Sigmoid colon (tissue), 7 donors: ENCODE measurements around the gene CCDC85C. TPM values are rescaled to one million over a fixed set of nuclear protein-coding genes. Genes with fewer than 3 reads are reported as not detected.

ENCODE experiments used
- DNase-seq: peaks from one replicate; pipeline ENCODE4 v3.0.0-alpha.2; 2019
- H3K27ac ChIP-seq, 4 donors: fragments of 200-600 bp; sonication (generic); one replicate each; pipeline ENCODE4 v1.5.1; 2016 to 2019; ENCODE audit warnings: mild to moderate bottlenecking in 1 of 4
- H3K27me3 ChIP-seq, 3 donors: fragments of 200-600 bp; sonication (generic); one replicate each; pipeline ENCODE4 v1.5.1; 2019; ENCODE audit warnings: mild to moderate bottlenecking in 1 of 3
- H3K36me3 ChIP-seq, 4 donors: fragments of 200-600 bp; sonication (generic); one replicate each; pipeline ENCODE4 v1.5.1; 2016 to 2019
- H3K4me1 ChIP-seq, 4 donors: fragments of 200-600 bp; sonication (generic); one replicate each; pipeline ENCODE4 v1.5.1; 2017 to 2019
- H3K4me3 ChIP-seq, 4 donors: fragments of 200-600 bp; sonication (generic); one replicate each; pipeline ENCODE4 v1.5.1; 2017 to 2019; ENCODE audit warnings: mild to moderate bottlenecking in 2 of 4, moderate library complexity in 1 of 4
- H3K9me3 ChIP-seq, 4 donors: fragments of 200-600 bp in 3 of 4; sonication (generic) in 3 of 4; one replicate each; pipeline versions ENCODE4 v1.5.1 to v1.6.1; 2013 to 2019
- EP300 ChIP-seq, 4 donors: sonication (generic); formaldehyde crosslinking; IDR thresholded peaks; one replicate each; pipeline ENCODE4 v1.6.1; 2017; ENCODE audit warnings: antibody characterized with exemption in 4 of 4
- POLR2A ChIP-seq, 2 donors: fragments of 450-650 bp; IDR thresholded peaks; one replicate each; pipeline ENCODE4 v1.6.1; 2016; ENCODE audit warnings: antibody characterized with exemption in 2 of 2, mild to moderate bottlenecking in 2 of 2, moderate library complexity in 2 of 2
- POLR2AphosphoS5 ChIP-seq, 4 donors: sonication (generic); formaldehyde crosslinking; IDR thresholded peaks; one replicate each; pipeline ENCODE4 v1.6.1; 2017; ENCODE audit warnings: antibody characterized with exemption in 4 of 4
- WGBS, 2 donors: extraction: QIAGEN DNeasy Blood & Tissue Kit; methylation state at CpG; one replicate each; pipeline ENCODE4 v1.1.7; 2013; 5-methylcytosine and 5-hydroxymethylcytosine counted together
- intact Hi-C: fragments of 100-400 bp; cut with DNase I; formaldehyde crosslinking; loops from one replicate; pipeline ENCODE4 v1.15.1; 2023
- polyA plus RNA-seq, 3 donors: library from polyadenylated mRNA; stranded (reverse); fragments of 200-250 nt; gene quantifications; one replicate each; pipeline ENCODE4 v1.2.3, GENCODE V29; 2013
- total RNA-seq, 4 donors: library from RNA; depleted of rRNA; stranded (reverse); fragments of >200 nt; gene quantifications; one replicate each; pipeline ENCODE4 v1.1.0, GENCODE V29; 2016
- TF ChIP-seq, protein P1 (sequence below), 4 experiments: fragments of 450-650 bp in 3 of 4; fragments of 200-600 bp in 1 of 4; IDR thresholded peaks; one replicate each; pipeline ENCODE4 v1.5.1; 2016 to 2019; ENCODE audit warnings: antibody characterized with exemption in 4 of 4, mild to moderate bottlenecking in 3 of 4, moderate library complexity in 2 of 4
- donor health status: healthy with polysubstance abuse.
- donor health status: Bipolar disorder and iron deficiency.
- donor health status: healthy.

The CCDC85C gene
- total and polyA plus RNA-seq, 7 donors: 11.4 to 79.0 (median 28.1) TPM

DNA sequence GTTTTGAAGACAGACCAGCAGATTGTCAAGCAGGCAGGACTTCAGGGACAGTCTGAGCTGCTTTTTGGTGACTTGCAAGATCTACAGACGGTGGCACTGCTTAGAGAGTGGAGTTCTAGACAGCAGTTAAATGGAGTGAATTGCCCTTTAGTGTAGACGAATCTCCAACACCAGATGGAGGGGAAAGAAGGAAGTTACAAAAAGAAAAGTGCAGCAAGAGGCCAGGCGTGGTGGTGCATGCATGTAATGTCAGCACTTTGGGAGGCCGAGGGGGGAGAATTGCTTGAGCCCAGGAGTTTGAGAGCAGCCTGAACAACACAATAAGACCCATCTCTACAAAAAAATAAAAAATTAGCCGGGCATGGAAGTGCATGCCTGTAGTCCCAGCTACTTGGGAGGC, 32.5 kb upstream of the CCDC85C start:
- no peaks in the 10 kb centered on the region for H3K36me3 ChIP-seq
- H3K4me3 ChIP-seq: no peak overlapping the region
- DNase-seq: no peak
- 60 to 64% methylated on average over 5 of the region's 5 CpGs for WGBS, 2 donors
- no peaks in the 10 kb centered on the region for H3K9me3 ChIP-seq
- intact Hi-C loops: no loop called here
- H3K4me1 ChIP-seq: no peaks in the 10 kb centered on the region
- H3K27ac ChIP-seq: no peak overlapping the region
- TF ChIP-seq POLR2A (IDR thresholded peaks at IDR 0.05) (no peak), POLR2AphosphoS5 (IDR thresholded peaks at IDR 0.05) (no peak), EP300 (IDR thresholded peaks at IDR 0.05) (no peak)
- TF ChIP-seq, protein P1, sequence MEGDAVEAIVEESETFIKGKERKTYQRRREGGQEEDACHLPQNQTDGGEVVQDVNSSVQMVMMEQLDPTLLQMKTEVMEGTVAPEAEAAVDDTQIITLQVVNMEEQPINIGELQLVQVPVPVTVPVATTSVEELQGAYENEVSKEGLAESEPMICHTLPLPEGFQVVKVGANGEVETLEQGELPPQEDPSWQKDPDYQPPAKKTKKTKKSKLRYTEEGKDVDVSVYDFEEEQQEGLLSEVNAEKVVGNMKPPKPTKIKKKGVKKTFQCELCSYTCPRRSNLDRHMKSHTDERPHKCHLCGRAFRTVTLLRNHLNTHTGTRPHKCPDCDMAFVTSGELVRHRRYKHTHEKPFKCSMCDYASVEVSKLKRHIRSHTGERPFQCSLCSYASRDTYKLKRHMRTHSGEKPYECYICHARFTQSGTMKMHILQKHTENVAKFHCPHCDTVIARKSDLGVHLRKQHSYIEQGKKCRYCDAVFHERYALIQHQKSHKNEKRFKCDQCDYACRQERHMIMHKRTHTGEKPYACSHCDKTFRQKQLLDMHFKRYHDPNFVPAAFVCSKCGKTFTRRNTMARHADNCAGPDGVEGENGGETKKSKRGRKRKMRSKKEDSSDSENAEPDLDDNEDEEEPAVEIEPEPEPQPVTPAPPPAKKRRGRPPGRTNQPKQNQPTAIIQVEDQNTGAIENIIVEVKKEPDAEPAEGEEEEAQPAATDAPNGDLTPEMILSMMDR (IDR thresholded peaks at IDR 0.05): no peak
- H3K27me3 ChIP-seq: no peaks in the 10 kb centered on the region

DNA sequence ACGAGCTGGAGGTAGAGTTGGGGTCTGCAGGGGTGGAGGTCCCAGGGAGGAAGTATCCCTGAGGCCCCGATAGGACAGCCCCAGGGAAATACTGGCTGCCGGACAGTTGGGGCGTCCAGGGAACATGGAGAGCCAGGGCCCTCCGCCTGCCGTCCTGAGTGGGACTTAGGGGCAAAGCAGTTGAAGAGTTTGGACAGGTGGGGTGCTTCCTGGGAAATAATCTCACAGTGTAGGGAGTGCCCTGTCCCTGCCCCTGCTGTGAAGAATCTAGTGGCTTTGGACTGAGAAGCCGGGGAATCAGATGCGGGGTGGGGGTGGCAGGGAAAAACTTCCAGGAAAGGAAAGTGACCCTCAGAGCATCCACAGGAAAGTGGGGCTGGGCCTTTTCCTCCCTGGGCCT, 31.1 kb upstream of the CCDC85C start:
- TF ChIP-seq, protein P1 (IDR thresholded peaks at IDR 0.05): no peak
- no peak for TF ChIP-seq POLR2A (IDR thresholded peaks at IDR 0.05)
- TF ChIP-seq EP300 (IDR thresholded peaks at IDR 0.05): no peak
- no peak for TF ChIP-seq POLR2AphosphoS5 (IDR thresholded peaks at IDR 0.05)
- no peaks in the 10 kb centered on the region for H3K36me3 ChIP-seq
- no peaks in the 10 kb centered on the region for H3K9me3 ChIP-seq
- no peak for DNase-seq
- no peak overlapping the region for H3K27ac ChIP-seq
- WGBS, 2 donors: 78 to 83% methylated on average over 8 of the region's 8 CpGs
- H3K4me3 ChIP-seq: no peak overlapping the region
- no peaks in the 10 kb centered on the region for H3K4me1 ChIP-seq
- intact Hi-C loops: no loop called here
- H3K27me3 ChIP-seq: no peaks in the 10 kb centered on the region

DNA sequence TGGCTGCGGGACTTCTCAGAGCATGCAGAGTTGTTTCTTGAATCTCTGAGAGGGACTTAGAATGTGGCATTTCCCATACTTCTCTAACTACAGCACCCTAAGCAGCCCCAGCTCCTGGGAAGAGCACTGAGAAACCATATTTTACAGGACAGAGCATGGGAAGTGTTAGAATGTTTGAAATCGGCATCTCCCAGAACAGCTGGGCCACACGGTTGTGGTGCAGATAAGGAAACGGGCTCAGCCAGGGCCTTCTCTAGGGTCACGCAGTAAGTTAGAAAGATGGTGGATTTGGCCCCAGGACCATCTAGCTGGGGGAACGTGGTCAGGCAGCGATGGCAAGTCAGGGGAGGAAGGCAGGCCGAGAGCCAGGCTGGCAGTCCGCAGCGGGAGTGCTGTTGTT, 30.4 kb upstream of the CCDC85C start:
- H3K9me3 ChIP-seq: no peaks in the 10 kb centered on the region
- no peak for DNase-seq
- 80 to 86% methylated on average over 10 of the region's 10 CpGs for WGBS, 2 donors
- no peak overlapping the region for H3K4me3 ChIP-seq
- TF ChIP-seq POLR2AphosphoS5 (IDR thresholded peaks at IDR 0.05): no peak
- TF ChIP-seq, protein P1 (IDR thresholded peaks at IDR 0.05): no peak
- TF ChIP-seq EP300 (IDR thresholded peaks at IDR 0.05): no peak
- no peak for TF ChIP-seq POLR2A (IDR thresholded peaks at IDR 0.05)
- no peaks in the 10 kb centered on the region for H3K36me3 ChIP-seq
- no peaks in the 10 kb centered on the region for H3K27me3 ChIP-seq
- no peaks in the 10 kb centered on the region for H3K4me1 ChIP-seq
- H3K27ac ChIP-seq: no peak overlapping the region
- intact Hi-C loops: no loop called here

DNA sequence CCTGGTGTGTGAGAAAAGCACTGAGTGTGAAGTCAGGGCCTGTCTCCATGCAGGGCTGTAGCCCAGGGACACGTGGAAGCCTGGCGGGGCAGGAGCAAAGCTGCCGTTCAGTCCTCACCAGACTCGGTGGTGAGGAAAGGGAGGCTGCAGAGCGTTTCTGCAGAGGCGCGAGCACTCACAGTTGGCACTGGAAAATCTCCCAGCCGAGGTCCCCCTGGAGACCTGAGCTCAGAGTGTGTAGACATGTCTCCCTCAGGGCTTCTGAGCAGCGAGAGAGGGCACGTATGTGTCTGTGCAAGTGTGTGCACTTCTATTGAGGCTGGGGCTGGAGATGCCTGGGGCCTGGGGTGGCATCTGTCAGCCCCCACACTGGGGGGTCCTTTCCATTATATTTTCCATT, 29.9 kb upstream of the CCDC85C start:
- Histone ChIP-seq H3K4me3 (no peak overlapping the region), H3K27ac (no peak overlapping the region), H3K36me3 (no peaks in the 10 kb centered on the region), H3K4me1 (peaks cover 0 to 4% (median 2%) of the 10 kb centered on the region in 4 donors), H3K9me3 (no peaks in the 10 kb centered on the region), H3K27me3 (no peaks in the 10 kb centered on the region)
- intact Hi-C loops: no loop called here
- 69 to 83% methylated on average over 10 of the region's 10 CpGs for WGBS, 2 donors
- no peak for DNase-seq
- TF ChIP-seq, protein P1 (IDR thresholded peaks at IDR 0.05): no peak
- TF ChIP-seq EP300 (IDR thresholded peaks at IDR 0.05) (no peak), POLR2A (IDR thresholded peaks at IDR 0.05) (no peak), POLR2AphosphoS5 (IDR thresholded peaks at IDR 0.05) (no peak)

DNA sequence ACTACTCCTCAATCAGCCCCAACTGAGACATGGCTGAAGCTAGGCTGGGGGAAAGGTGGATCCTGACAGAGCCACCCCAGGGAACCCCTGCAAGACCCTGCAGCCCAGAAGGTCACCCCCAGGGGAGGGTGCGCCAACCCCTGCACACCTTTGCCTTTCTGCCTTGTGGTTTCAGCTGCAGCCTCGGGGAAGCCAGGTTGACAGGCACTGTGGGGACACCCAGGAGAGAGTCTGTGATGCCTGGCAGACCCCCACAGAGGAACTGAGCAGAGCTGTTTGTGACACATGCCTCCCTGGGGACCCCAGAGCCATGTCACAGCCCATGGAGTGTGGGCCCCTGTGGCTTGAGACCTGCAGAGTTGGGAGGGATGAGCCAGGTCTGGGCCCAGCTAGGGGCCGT, 29.1 kb upstream of the CCDC85C start:
- H3K9me3 ChIP-seq: no peaks in the 10 kb centered on the region
- no peak overlapping the region for H3K27ac ChIP-seq
- H3K36me3 ChIP-seq: no peaks in the 10 kb centered on the region
- 69 to 84% methylated on average over 3 of the region's 3 CpGs for WGBS, 2 donors
- intact Hi-C loops: no loop called here
- TF ChIP-seq EP300 (IDR thresholded peaks at IDR 0.05) (no peak), POLR2A (IDR thresholded peaks at IDR 0.05) (no peak), POLR2AphosphoS5 (IDR thresholded peaks at IDR 0.05) (no peak)
- TF ChIP-seq, protein P1 (IDR thresholded peaks at IDR 0.05): no peak
- DNase-seq: no peak
- H3K4me3 ChIP-seq: no peak overlapping the region
- peaks cover 0 to 8% (median 6%) of the 10 kb centered on the region in 4 donors for H3K4me1 ChIP-seq
- no peaks in the 10 kb centered on the region for H3K27me3 ChIP-seq
